Stomach (tissue), 4 donors: ENCODE measurements around the gene CHST7.

Source experiments
- EP300 ChIP-seq: sonication (generic); formaldehyde crosslinking; IDR thresholded peaks from one replicate; pipeline ENCODE4 v1.6.1; 2017; ENCODE audit warnings: antibody characterized with exemption
- TF ChIP-seq, protein P1 (sequence below), 7 experiments: fragments of 450-650 bp in 4 of 7; fragments of 200-600 bp in 3 of 7; sonication (generic) in 3 of 7; IDR thresholded peaks; one replicate each; pipeline ENCODE4 v1.5.1; 2016 to 2019; ENCODE audit warnings: antibody characterized with exemption in 7 of 7, control low read depth in 2 of 7, mild to moderate bottlenecking in 1 of 7

DNA sequence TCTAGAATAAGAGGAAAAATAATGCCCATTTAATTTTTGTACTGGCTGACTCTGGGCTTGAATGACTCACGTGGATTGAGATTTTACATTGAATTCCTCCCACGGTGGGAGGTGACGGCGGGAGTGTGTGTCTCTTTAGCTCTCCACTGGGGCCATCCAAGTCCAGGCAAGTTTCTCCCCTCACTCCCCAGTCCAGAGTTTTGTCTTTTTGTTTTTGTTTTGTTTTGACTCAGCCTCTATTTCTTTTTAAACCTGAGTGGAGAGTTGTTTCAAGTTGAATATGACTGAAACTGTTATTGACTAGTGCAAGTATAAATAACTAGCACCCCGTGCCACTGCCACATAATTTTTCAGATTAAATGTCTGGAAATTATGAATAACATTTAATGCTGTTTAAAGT lies 13.6 kb downstream of the CHST7 start:
- no peak for TF ChIP-seq EP300
- TF ChIP-seq, protein P1, sequence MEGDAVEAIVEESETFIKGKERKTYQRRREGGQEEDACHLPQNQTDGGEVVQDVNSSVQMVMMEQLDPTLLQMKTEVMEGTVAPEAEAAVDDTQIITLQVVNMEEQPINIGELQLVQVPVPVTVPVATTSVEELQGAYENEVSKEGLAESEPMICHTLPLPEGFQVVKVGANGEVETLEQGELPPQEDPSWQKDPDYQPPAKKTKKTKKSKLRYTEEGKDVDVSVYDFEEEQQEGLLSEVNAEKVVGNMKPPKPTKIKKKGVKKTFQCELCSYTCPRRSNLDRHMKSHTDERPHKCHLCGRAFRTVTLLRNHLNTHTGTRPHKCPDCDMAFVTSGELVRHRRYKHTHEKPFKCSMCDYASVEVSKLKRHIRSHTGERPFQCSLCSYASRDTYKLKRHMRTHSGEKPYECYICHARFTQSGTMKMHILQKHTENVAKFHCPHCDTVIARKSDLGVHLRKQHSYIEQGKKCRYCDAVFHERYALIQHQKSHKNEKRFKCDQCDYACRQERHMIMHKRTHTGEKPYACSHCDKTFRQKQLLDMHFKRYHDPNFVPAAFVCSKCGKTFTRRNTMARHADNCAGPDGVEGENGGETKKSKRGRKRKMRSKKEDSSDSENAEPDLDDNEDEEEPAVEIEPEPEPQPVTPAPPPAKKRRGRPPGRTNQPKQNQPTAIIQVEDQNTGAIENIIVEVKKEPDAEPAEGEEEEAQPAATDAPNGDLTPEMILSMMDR (IDR thresholded peaks at IDR 0.05), result no peak
